DOHH2 (cell line): ENCODE measurements around the gene HDDC3.
"Not testable (repeated sequence)": the region's sequence is repeated elsewhere in the genome, so short reads cannot be mapped to it uniquely, and the experiment has no call there.

Experiments used
- H3F3A ChIP-seq: fragments of 200-600 bp; sonication (generic), shearing (Covaris generic); 2 replicates; pipeline ENCODE4 v1.6.0; 2016; ENCODE audit warnings: antibody characterized with exemption, mild to moderate bottlenecking; ENCODE audit not compliant: control insufficient read depth, insufficient read depth
- H3K27ac ChIP-seq: fragments of 200-600 bp; sonication (generic); 2 replicates; pipeline ENCODE4 v1.5.1; 2014; ENCODE audit warnings: low read depth, mild to moderate bottlenecking, low read length, moderate library complexity
- H3K27me3 ChIP-seq: fragments of 200-600 bp; sonication (generic); 2 replicates; pipeline ENCODE4 v1.6.1; 2014; ENCODE audit warnings: mild to moderate bottlenecking, low read length, mixed read lengths; ENCODE audit not compliant: control insufficient read depth
- H3K36me3 ChIP-seq: fragments of 200-600 bp; sonication (generic); 2 replicates; pipeline ENCODE4 v1.6.1; 2014; ENCODE audit warnings: mild to moderate bottlenecking, low read length, moderate library complexity, mixed read lengths; ENCODE audit not compliant: control insufficient read depth
- H3K4me1 ChIP-seq: fragments of 200-600 bp; sonication (generic); 2 replicates; pipeline ENCODE4 v1.6.1; 2014; ENCODE audit warnings: mild to moderate bottlenecking, low read length, mixed read lengths; ENCODE audit not compliant: control insufficient read depth
- H3K4me2 ChIP-seq: fragments of 200-600 bp; sonication (generic); 2 replicates; pipeline ENCODE4 v1.6.0; 2014; ENCODE audit warnings: mild to moderate bottlenecking, low read length, moderate library complexity
- H3K4me3 ChIP-seq: fragments of 200-600 bp; sonication (generic); 2 replicates; pipeline ENCODE4 v1.5.1; 2014; ENCODE audit warnings: mild to moderate bottlenecking, low read length, mixed read lengths
- H3K79me2 ChIP-seq: fragments of 200-600 bp; sonication (generic); 2 replicates; pipeline ENCODE4 v1.6.1; 2014; ENCODE audit warnings: mild to moderate bottlenecking, low read length, mixed read lengths; ENCODE audit not compliant: control insufficient read depth
- H3K9me2 ChIP-seq: fragments of 200-600 bp; sonication (generic); replicated peaks from 2 replicates; pipeline ENCODE4 v1.6.1; 2014; ENCODE audit warnings: mild to moderate bottlenecking, low read length, mixed read lengths; ENCODE audit not compliant: control insufficient read depth
- H3K9me3 ChIP-seq: fragments of 200-600 bp; sonication (generic); 2 replicates; pipeline ENCODE4 v1.6.1; 2014; ENCODE audit warnings: antibody characterized with exemption, low read length, mixed read lengths; ENCODE audit not compliant: control insufficient read depth, insufficient read depth
- H4K20me1 ChIP-seq: fragments of 200-600 bp; sonication (generic); 2 replicates; pipeline ENCODE4 v1.6.0; 2014; ENCODE audit warnings: low read depth, mild to moderate bottlenecking, antibody characterized with exemption, low read length, moderate library complexity; ENCODE audit not compliant: control insufficient read depth, insufficient read depth
- CTCF ChIP-seq: fragments of 200-600 bp; sonication (generic); IDR thresholded peaks from one replicate; pipeline ENCODE4 v1.5.1; 2014; ENCODE audit warnings: antibody characterized with exemption, mild to moderate bottlenecking, low read depth, low read length; ENCODE audit not compliant: poor library complexity, severe bottlenecking
- EZH2phosphoT487 ChIP-seq: fragments of 200-600 bp; sonication (generic); IDR thresholded peaks from 2 replicates; pipeline ENCODE4 v1.6.1; 2017; ENCODE audit warnings: borderline replicate concordance, mild to moderate bottlenecking, antibody characterized with exemption, low read length, moderate library complexity, mixed read lengths

The HDDC3 gene

GRCh38 chr15:90924375-90924774, 8.0 kb downstream of the HDDC3 start:
- Histone ChIP-seq H3K36me3 (peaks cover 25% of the 10 kb centered on the region), H3K27ac (no peak overlapping the region), H3K9me3 (no peaks in the 10 kb centered on the region), H3K4me1 (peaks cover 14% of the 10 kb centered on the region), H4K20me1 (no peaks in the 10 kb centered on the region), H3K9me2 (no peaks in the 10 kb centered on the region), H3K4me2 (no peak overlapping the region), H3F3A (peaks cover 9% of the 10 kb centered on the region; the same call in 1 of the 2 replicates), H3K79me2 (peaks cover 8% of the 10 kb centered on the region), H3K27me3 (no peaks in the 10 kb centered on the region), H3K4me3 (no peak overlapping the region)
- TF ChIP-seq EZH2phosphoT487 (no peak), CTCF (no peak)

GRCh38 chr15:90922712-90923322, 9.5 kb downstream of the HDDC3 start:
- not testable (repeated sequence) for H4K20me1 ChIP-seq, H3K9me2 ChIP-seq, H3K9me3 ChIP-seq, H3K4me1 ChIP-seq, H3K79me2 ChIP-seq, H3K27me3 ChIP-seq, H3F3A ChIP-seq, H3K4me2 ChIP-seq, H3K27ac ChIP-seq, H3K4me3 ChIP-seq
- H3K36me3 ChIP-seq, result peaks cover 38% of the 10 kb centered on the region

- Histone ChIP-seq H3K9me2 (no peaks in the 10 kb centered on the region), H3K4me1 (no peaks in the 10 kb centered on the region), H3K27me3 (no peaks in the 10 kb centered on the region), H3K9me3 (no peaks in the 10 kb centered on the region), H3K79me2 (no peaks in the 10 kb centered on the region), H3K4me2 (no peak overlapping the region), H3K27ac (no peak overlapping the region), H3K4me3 (no peak overlapping the region), H4K20me1 (no peaks in the 10 kb centered on the region), H3F3A (peaks cover 9% of the 10 kb centered on the region; the same call in 1 of the 2 replicates), H3K36me3 (peaks cover 47% of the 10 kb centered on the region)
- TF ChIP-seq EZH2phosphoT487 (no peak), CTCF (no peak)
Measured at GRCh38 chr15:90921887-90922286, 10.5 kb downstream of the HDDC3 start.

GRCh38 chr15:90918835-90919234, 13.5 kb downstream of the HDDC3 start:
- Histone ChIP-seq H3K9me2 (no peaks in the 10 kb centered on the region), H3K4me3 (no peak overlapping the region), H3K79me2 (no peaks in the 10 kb centered on the region), H3K36me3 (peaks cover 78% of the 10 kb centered on the region), H3K27me3 (no peaks in the 10 kb centered on the region), H3F3A (no peaks in the 10 kb centered on the region), H4K20me1 (no peaks in the 10 kb centered on the region), H3K4me2 (no peak overlapping the region), H3K4me1 (peaks cover 12% of the 10 kb centered on the region), H3K27ac (no peak overlapping the region), H3K9me3 (no peaks in the 10 kb centered on the region)
- TF ChIP-seq EZH2phosphoT487 (no peak), CTCF (no peak)
